HCT116 (cell line): ENCODE measurements around the gene RNF111. TPM values are rescaled to one million over a fixed set of nuclear protein-coding genes. Genes with fewer than 3 reads are reported as not detected.

Experiments used
- ATAC-seq: fragments of 200-7000 bp; cut with Tn5 transposase; 2 replicates; pipeline ENCODE4 v1.9.1; 2020; ENCODE audit warnings: mild to moderate bottlenecking, moderate library complexity
- BruUV-seq: library from RNA; stranded (reverse); fragments of 400-500 nt; replicated peaks from 2 replicates; lab custom pipeline; 2021; lab: Mats Ljungman, UMichigan
- CTCF ChIA-PET: fragments of 300-600 bp; sonication (Branson Sonifier 250); formaldehyde crosslinking; loops from one replicate; lab custom pipeline; 2021; ENCODE audit warnings: antibody characterized with exemption; lab: Charles Lee
- POLR2A ChIA-PET: fragments of 300-600, 350-600 bp; sonication (Branson Sonifier 250); formaldehyde crosslinking; loops from one replicate; lab custom pipeline; 2021; ENCODE audit warnings: antibody characterized with exemption; lab: Charles Lee
- RAD21 ChIA-PET, 2 experiments: fragments of 300-600 bp; sonication (Branson Sonifier 250); formaldehyde crosslinking; loops; one replicate each; lab custom pipeline; 2023; ENCODE audit warnings: low total read pairs in 2 of 2; ENCODE audit not compliant: uncharacterized antibody in 2 of 2, unreplicated experiment in 2 of 2, low non-redundant PET in 1 of 2; lab: Charles Lee
- DNase-seq: peaks from one replicate; pipeline ENCODE4 v3.0.0-alpha.2; 2010; ENCODE audit warnings: low read depth, low spot score
- H2AFZ ChIP-seq: fragments of 200-600 bp; shearing (Covaris generic), sonication (generic); 2 replicates; pipeline ENCODE4 v1.6.1; 2017; ENCODE audit warnings: low read depth, mixed run types, mixed read lengths, antibody characterized with exemption, low read length; ENCODE audit not compliant: poor library complexity, severe bottlenecking
- H3K27ac ChIP-seq: 2 replicates; pipeline ENCODE4 v1.5.1; 2012; ENCODE audit warnings: low read depth, low read length
- H3K27me3 ChIP-seq: fragments of 200-600 bp; sonication (generic); 2 replicates; pipeline ENCODE4 v1.6.1; 2016; ENCODE audit warnings: mixed run types, low read length, mixed read lengths; ENCODE audit not compliant: insufficient read depth
- H3K36me3 ChIP-seq, 2 experiments: fragments of 200-500 bp in 1 of 2; fragments of 200-600 bp in 1 of 2; sonication (Bioruptor generic) in 1 of 2; sonication (generic) in 1 of 2; 2 replicates each; pipeline versions ENCODE4 v1.5.1 to v1.6.1; 2014 to 2016; ENCODE audit warnings: low read length in 2 of 2, inconsistent platforms in 1 of 2, mixed read lengths in 1 of 2, mixed run types in 1 of 2; ENCODE audit not compliant: insufficient read depth in 2 of 2, control insufficient read depth in 1 of 2
- H3K4me1 ChIP-seq, 2 experiments: fragments of 200-600 bp in 1 of 2; sonication (generic) in 1 of 2; 2 replicates each; pipeline versions ENCODE4 v1.5.1 to v1.6.1; 2012 to 2017; ENCODE audit warnings: low read length in 2 of 2, inconsistent platforms in 1 of 2, mild to moderate bottlenecking in 1 of 2, mixed read lengths in 1 of 2, mixed run types in 1 of 2, moderate library complexity in 1 of 2; ENCODE audit not compliant: insufficient read depth in 2 of 2, control insufficient read depth in 1 of 2
- H3K4me2 ChIP-seq: fragments of 200-600 bp; sonication (generic); 2 replicates; pipeline ENCODE4 v1.6.1; 2017; ENCODE audit warnings: mixed run types, low read length, mixed read lengths
- H3K4me3 ChIP-seq, 2 experiments: fragments of 200-600 bp in 1 of 2; sonication (generic) in 1 of 2; replicated peaks in 1 of 2; 2 replicates each; pipeline ENCODE4 v1.5.1; 2011 to 2016; ENCODE audit warnings: low read length in 2 of 2, control low read depth in 1 of 2, low read depth in 1 of 2, mild to moderate bottlenecking in 1 of 2, mixed read lengths in 1 of 2, mixed run types in 1 of 2
- H3K79me2 ChIP-seq: fragments of 200-600 bp; sonication (generic); 2 replicates; pipeline ENCODE4 v1.6.1; 2017; ENCODE audit warnings: mild to moderate bottlenecking, mixed run types, low read length, moderate library complexity, mixed read lengths; ENCODE audit not compliant: insufficient read depth
- H3K9ac ChIP-seq: fragments of 200-600 bp; sonication (generic); 2 replicates; pipeline ENCODE4 v1.6.1; 2016; ENCODE audit warnings: low read length, mixed read lengths
- H3K9me2 ChIP-seq: fragments of 200-600 bp; sonication (generic), shearing (Covaris generic); 2 replicates; pipeline ENCODE4 v1.6.1; 2017; ENCODE audit warnings: mixed run types, mild to moderate bottlenecking, moderate library complexity; ENCODE audit not compliant: insufficient read depth
- H3K9me3 ChIP-seq, 2 experiments: fragments of 200-500 bp in 1 of 2; fragments of 200-600 bp in 1 of 2; sonication (Bioruptor generic) in 1 of 2; sonication (generic) in 1 of 2; 2 replicates each; pipeline ENCODE4 v1.6.1; 2014 to 2017; ENCODE audit warnings: low read length in 2 of 2, mixed read lengths in 2 of 2, inconsistent platforms in 1 of 2, low read depth in 1 of 2, mild to moderate bottlenecking in 1 of 2, mixed run types in 1 of 2, moderate library complexity in 1 of 2; ENCODE audit not compliant: control insufficient read depth in 1 of 2, insufficient read depth in 1 of 2
- H4K20me1 ChIP-seq: fragments of 200-600 bp; sonication (generic), shearing (Covaris generic); 2 replicates; pipeline ENCODE4 v1.6.1; 2017; ENCODE audit warnings: mixed run types, mild to moderate bottlenecking, moderate library complexity; ENCODE audit not compliant: insufficient read depth
- EGR1 ChIP-seq: IDR thresholded peaks from 2 replicates; pipeline ENCODE4 v1.6.1; 2012; ENCODE audit warnings: low read depth
- EZH2 ChIP-seq: fragments of 200-600 bp; sonication (generic); IDR thresholded peaks from 2 replicates; pipeline ENCODE4 v1.6.1; 2017; ENCODE audit warnings: antibody characterized with exemption, mixed run types
- EZH2phosphoT487 ChIP-seq: fragments of 200-600 bp; IDR thresholded peaks from 2 replicates; pipeline ENCODE4 v1.6.1; 2018; ENCODE audit warnings: antibody characterized with exemption, borderline replicate concordance
- FOSL1 ChIP-seq: IDR thresholded peaks from 2 replicates; pipeline ENCODE4 v1.6.1; 2012; ENCODE audit warnings: low read depth
- JUND ChIP-seq: IDR thresholded peaks from 2 replicates; pipeline ENCODE4 v1.6.1; 2012
- SIN3A ChIP-seq: IDR thresholded peaks from 2 replicates; pipeline ENCODE4 v1.6.1; 2012; ENCODE audit warnings: low read depth
- intact Hi-C: fragments of 100-400 bp; cut with micrococcal nuclease; formaldehyde crosslinking; loops from 2 replicates; pipeline ENCODE4 v1.10.0; 2022
- total RNA-seq: library from RNA; stranded (reverse); gene quantifications from one replicate; pipeline ENCODE4 v1.2.1, GENCODE V29; 2021; ENCODE audit not compliant: unreplicated experiment

The RNF111 gene
- total RNA-seq, 1 experiment from 2014 or later = 31.5 TPM

GRCh38 chr15:59013246-59013873, 25.9 kb downstream of the RNF111 start:
- RAD21 ChIA-PET = no interaction called here
- no peak overlapping the region for H3K27ac ChIP-seq
- DNase-seq (no peak), ATAC-seq (no peak)
- TF ChIP-seq EZH2 (no peak), FOSL1 (no peak), EZH2phosphoT487 (no peak), EGR1 (no peak), SIN3A (no peak)
- BruUV-seq = no TSS peak
- H3K4me1 ChIP-seq = no peaks in the 10 kb centered on the region; a peak in 1 of 4 replicates
- no peaks in the 10 kb centered on the region for H3K9me3 ChIP-seq
- POLR2A ChIA-PET = no interaction called here
- H3K36me3 ChIP-seq = no peaks in the 10 kb centered on the region
- no peak overlapping the region for H2AFZ ChIP-seq
- no peaks in the 10 kb centered on the region for H3K9me2 ChIP-seq
- H3K9ac ChIP-seq = no peak overlapping the region
- H3K27me3 ChIP-seq = no peaks in the 10 kb centered on the region
- no peak overlapping the region for H3K4me2 ChIP-seq
- no peak overlapping the region for H3K4me3 ChIP-seq
- no peaks in the 10 kb centered on the region for H4K20me1 ChIP-seq
- CTCF ChIA-PET = no interaction called here
- intact Hi-C loops = no loop called here
- peaks cover 86% of the 10 kb centered on the region for H3K79me2 ChIP-seq

- BruUV-seq = no TSS peak
- H2AFZ ChIP-seq = no peak overlapping the region
- intact Hi-C loops = no loop called here
- ChIA-PET CTCF (no interaction called here), RAD21 (no interaction called here), POLR2A (no interaction called here)
- H3K4me3 ChIP-seq = no peak overlapping the region
- no peak for TF ChIP-seq JUND
- H3K4me2 ChIP-seq = no peak overlapping the region
- H3K36me3 ChIP-seq = no peaks in the 10 kb centered on the region
- no peaks in the 10 kb centered on the region for H3K9me3 ChIP-seq
- no peak overlapping the region for H3K27ac ChIP-seq
- no peaks in the 10 kb centered on the region for H3K27me3 ChIP-seq
- H3K9me2 ChIP-seq = no peaks in the 10 kb centered on the region
- no peak for DNase-seq
- ATAC-seq = no peak
- H3K9ac ChIP-seq = no peak overlapping the region
- H4K20me1 ChIP-seq = no peaks in the 10 kb centered on the region
- no peaks in the 10 kb centered on the region; a peak in 1 of 4 replicates for H3K4me1 ChIP-seq
- H3K79me2 ChIP-seq = peaks cover 87% of the 10 kb centered on the region
Measured at GRCh38 chr15:59014068-59014467, 26.6 kb downstream of the RNF111 start.
